Measurements from ENCODE around the gene CKM.

Gene CKM

DNA sequence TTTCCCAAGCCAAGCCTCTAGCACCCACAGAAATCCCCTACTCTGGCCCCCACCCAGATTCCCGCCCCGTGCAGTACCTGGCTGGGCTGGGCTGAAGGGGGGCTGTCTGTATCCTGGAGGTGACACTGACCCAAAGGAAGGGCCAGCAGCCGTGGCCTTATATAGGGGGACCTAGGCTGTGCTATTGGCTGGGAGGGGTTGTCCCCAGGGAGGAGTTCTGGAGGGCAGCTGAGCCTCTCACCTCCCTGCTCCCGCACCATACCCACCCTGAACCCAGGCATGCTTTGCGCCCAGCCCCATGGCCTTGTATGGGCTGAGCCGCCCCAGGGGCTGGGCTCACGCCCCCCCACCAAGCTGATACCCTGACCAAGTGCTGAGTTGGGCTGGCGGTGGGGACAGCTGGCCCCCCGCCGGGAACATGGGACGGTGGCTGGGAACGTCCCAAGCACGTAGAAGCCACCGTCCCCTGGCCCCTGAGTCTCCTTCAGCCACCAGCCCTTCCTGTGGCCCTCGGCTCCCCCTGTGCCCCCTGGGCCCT, at the start of gene CKM:
CKM (minus strand) TSS at position 132 of the 538 bp plus-strand sequence. CDS start 3,162 bp downstream, outside the sequence.
- DNase-seq: no peak

DNA sequence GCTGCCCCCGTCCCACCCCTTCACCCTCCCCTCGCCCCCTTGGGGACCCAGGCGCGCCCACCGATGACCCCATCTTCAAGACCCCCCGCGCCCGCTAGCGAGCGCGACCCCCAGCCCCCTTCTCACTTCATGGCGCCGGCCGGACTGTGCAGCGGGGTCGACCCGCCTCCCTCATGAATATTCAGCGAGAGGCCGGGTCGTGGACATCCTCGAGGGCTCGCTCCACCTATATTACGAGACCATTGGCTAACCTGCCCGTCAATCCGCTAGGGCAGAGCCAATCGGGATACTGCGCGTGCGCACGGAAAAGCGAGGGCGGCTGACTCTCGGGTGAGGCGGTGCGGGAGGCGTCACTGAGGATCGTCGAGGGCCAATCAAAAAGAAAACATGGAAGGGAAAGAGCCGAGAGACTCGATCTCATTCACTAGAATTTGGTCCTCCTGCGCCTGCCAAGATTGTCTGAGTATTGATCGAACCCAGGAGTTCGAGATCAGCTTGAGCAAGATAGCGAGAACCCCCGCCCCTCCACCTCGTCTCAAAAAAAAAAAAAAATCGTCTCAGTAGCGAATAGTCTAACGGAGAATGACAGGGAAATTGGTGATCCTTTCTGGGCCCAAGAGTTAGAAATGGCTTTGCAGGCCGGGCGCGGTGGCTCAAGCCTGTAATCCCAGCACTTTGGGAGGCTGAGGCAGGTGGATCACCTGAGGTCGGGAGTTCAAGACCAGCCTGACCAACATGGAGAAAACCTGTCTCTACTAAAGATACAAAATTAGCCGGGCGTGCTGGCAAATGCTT, 47.9 kb upstream of the CKM start, which contains the start of gene ERCC2:
ERCC2 (minus strand) TSS at position 164 of the 795 bp plus-strand sequence; CDS start at position 131, 33 bp downstream.
- peak; percentile 96 for DNase-seq

DNA sequence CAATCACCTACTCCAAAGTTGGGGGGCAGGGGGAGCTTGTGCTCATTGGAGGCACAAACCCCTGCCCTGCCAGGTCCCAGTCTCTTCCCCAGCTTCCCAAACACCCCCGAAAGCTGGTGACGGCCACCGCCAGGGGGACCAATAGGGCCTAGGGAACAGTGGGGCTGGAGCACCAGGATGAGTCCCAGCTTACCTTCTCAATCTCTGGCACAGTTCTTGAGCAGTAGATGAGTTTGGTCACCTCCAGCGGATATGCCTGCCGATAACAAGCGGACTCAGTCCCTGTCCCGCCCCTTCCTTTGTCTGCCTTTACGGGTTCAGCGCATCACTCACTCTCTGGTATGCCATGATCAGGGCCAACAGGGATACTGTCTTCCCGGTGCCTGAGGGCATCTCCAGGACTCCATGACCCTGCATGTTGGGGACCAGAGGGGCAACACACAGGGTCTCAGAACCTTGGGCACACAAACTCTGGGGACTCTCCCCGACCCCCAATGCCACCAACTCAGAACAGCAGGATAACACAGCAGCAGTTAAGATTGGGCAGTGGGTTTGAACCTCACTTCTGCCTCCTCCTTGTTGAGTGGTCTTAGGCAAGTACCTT, 46.2 kb upstream of the CKM start:
- DNase-seq: no peak

DNA sequence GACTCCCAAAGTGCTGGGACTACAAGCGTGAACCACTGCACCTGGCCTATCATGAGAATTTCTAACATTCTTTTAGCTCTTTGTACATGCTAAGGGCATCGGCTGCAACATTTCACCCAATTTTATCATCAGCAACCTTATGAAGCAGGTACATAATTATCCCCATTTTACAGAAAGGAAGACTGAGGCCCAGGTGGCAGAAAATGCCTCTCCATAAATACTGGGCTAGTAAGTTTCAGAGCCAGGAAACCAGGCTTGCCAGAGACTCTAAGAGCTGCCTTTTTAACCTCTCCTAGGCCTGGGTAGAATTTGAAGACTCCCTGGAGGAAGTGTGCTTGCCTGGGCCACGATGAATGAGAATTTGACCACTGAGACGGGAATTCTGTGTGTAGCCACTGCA, 45.5 kb upstream of the CKM start:
- DNase-seq: no peak

DNA sequence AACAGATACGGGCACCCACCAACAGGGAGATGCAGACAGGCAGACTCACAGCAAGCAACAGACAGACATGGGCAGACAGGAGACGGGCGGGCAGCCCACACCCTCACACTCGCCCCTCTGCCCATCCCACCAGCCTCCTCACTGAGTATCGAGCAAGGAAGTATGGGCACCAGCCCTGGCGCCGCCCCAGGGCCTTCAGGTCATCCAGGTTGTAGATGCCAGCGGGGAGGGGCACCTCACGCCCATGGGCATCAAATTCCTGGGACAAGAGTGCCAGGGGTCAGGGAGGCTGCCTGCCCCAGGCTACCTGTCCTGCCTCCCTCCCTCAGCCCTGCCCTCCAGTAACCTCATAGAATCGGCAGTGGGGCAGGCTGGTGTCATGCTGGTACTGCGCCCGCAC, 42.0 kb upstream of the CKM start:
- no peak for DNase-seq

DNA sequence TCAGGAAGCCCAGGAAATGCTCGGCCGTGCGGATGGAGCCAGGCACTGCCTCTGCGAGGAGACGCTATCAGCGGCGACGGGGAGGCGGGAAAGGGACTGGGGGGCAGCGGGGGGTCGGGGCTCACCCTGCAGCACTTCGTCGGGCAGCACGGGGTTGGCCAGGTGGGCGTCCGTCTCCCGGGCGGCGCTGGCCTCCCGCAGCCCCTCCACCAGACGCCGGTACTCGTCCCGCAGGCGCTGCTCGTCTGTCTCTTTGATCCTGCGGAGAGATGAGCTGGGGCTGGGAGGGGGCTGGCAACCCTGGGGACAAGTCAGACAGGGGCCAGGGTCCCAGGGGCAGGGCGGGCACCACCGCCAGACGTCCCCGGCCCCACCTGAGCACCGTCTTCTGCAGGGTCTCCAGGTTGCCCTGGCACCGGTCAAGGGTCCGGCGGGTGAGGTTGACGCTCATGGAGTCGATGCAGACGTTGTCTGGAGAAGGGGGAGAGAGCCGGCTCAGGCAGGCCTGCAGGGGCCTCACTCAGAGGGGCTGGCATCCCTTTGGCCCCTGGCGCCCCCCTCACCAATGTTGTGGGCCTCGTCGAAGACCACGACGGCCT, 41.3 kb upstream of the CKM start:
- no peak for DNase-seq

DNA sequence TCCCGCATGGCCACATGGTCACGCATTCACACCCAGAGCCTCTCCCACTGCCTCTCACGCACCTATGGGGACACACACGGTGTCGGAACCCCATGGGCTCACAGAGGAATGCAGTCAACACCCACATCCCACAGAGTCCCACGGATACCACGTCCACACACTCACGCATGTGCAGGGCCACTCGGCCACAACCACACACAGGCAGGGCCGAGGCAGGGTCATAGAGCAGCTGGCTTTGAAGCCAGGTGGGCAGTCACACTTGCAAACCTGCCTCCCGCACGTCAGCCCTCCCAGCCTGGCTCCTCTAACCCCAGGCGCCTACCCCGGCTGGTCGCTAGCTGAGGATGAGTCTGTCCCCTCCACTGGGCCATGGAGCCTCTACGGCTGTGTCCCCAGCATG, 39.6 kb upstream of the CKM start:
- no peak for DNase-seq

DNA sequence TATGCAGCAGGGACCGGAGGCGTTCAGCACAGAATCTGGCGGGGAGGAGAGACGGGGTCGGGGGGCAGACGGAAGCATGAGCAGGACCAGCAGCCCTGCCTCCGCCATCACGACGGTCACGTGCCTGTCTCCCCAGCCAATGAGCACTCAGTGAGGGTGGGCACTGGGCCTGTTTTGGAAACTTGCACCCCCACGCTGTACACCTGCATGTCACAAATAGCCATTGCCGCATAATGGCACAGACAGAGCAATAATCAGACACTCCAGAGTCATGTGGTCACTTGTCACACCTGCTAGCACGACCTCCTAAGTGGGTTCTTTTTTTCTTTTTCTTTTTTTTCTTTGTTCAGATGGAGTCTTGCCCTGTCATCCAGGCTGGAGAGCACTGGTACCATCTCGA, 38.9 kb upstream of the CKM start:
- no peak for DNase-seq

DNA sequence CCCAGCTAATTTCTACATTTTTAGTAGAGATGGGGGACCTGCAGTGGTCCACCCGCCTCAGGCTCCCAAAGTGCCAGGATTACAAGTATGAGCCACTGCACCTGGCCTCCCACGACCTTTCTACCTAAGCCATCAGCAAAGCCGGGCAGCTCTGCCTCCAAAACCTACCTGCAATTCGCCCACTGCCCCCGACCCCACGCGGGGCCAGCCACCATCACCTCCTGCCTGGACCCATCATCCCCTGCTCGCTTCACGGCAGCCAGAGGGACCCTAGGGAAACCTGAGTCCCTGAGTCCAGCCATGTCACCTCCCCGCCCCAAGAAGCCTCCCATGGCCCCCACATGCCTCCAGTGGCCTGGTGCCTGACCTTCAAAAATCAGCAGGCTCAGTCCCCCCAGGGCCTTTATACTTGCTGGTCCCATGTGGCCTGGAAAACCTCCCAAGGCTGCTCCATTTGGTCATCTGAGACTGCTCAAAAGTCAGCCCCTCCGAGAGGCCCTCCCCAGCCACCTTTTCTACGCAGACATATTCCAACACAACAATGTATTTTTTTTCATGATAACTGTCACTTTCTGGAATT, 35.6 kb upstream of the CKM start:
- DNase-seq: no peak

DNA sequence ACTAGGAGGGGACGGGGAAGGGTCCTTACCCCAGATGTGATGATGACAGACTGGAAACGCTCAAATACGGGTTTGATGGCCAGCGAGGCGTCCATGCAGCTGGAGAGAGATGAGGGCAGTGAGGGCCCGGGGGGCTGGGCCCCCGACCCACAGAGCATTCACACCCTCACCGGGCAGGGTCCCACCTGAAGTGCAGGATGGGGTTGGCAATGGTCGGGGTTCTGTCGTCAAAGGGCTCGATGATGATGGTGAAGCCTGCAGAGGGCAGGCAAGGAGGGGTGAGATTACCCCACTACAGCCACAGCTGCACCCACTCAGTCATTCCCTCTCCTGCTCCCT, 34.7 kb upstream of the CKM start:
- no peak for DNase-seq

DNA sequence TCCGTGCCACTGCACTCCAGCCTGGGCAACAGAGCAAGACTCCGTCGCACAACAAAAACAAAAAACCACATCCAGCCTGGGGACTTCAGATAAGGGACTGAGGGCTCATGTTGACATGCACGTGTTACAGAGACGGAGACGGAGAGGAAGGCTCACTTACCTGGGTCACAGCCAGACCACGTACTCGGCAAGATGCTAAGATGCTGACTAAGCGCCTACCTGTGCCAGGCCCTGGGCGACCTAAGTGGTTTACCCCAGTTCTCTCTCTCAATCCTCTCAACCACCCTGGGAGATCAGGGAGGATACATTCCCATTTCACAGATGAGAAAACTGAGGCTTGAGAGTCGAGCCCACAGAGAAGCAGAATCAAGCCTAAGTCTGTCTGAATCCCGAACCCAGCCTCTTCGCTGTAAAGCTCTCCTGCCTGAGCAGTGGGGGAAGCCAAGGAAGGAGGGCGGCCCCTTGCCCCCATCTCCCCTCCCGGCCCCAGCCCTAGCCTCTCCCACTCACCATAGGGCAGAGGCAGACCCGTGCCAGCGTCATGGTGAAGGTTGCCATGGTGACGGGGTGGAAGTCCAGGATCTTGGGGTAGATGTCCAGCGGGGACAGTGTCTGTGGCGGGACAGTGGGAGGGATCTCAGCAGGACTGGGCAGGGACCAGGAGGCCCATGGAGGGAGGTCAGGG, 34.2 kb upstream of the CKM start:
- no peak for DNase-seq

DNA sequence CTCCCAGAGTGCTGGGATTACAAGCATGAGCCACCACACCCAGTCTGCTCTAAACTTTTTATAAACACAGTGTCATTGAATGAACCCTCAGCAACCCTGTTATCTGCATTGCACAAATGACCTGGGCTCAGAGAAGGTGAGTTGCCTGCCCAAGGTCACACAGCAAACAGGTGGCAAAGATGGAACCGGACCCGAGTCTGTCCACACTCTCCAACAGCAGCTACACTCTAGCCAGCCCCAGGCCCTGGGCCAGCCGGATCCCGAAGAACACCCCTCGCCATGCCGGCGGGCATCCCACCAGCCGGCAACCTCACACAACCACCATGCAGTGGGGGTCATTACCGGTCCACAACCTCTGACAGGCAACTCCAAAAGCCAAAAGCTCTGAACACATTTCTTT, 33.2 kb upstream of the CKM start:
- DNase-seq: no peak

DNA sequence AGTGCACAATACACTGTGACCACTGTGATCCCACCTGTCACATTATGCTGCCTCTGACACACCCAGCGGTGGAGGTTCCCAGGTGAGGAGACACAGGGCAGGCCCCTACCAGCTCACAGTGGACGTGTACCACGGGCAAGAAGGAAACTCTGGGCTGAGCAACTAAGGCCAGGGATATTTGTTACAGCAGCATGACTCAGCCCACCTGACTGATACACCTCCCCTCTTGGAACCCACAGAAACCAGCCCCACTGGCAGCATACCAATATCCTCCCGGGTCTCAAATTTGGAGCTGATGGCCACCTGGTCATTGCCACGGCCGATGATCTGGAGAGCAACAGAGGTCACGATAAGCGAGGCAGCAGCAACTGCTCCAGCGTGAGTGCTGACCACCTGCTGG, 32.7 kb upstream of the CKM start:
- DNase-seq: no peak

DNA sequence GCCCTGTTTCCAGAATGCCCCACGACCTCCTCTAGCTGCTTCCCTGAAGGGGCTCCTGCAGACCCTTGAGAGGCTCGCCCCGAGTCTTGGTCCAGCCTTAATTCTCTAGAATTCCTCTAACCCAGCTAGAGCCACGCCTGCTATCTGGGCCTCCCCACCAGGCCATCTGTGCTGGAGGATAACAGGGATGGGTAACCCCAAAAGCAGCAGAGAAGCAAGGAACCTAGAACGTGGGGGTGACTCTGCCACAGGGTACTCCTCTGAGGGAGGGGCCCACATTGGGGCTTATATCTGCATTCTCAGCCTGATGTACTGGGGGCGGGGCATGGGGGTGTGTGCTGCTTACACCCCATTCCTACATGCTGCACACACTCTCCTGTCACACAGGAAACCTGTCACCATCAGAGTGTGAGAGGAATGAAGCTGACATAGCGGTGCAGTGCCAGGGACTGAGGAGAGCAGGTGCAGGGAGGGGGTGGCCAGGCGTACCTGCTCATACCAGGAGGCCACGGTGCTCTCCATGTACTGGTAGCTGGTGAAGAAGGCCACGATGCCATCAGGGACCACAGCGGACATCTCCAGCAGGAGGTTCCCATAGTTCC, 31.7 kb upstream of the CKM start:
- DNase-seq: no peak

DNA sequence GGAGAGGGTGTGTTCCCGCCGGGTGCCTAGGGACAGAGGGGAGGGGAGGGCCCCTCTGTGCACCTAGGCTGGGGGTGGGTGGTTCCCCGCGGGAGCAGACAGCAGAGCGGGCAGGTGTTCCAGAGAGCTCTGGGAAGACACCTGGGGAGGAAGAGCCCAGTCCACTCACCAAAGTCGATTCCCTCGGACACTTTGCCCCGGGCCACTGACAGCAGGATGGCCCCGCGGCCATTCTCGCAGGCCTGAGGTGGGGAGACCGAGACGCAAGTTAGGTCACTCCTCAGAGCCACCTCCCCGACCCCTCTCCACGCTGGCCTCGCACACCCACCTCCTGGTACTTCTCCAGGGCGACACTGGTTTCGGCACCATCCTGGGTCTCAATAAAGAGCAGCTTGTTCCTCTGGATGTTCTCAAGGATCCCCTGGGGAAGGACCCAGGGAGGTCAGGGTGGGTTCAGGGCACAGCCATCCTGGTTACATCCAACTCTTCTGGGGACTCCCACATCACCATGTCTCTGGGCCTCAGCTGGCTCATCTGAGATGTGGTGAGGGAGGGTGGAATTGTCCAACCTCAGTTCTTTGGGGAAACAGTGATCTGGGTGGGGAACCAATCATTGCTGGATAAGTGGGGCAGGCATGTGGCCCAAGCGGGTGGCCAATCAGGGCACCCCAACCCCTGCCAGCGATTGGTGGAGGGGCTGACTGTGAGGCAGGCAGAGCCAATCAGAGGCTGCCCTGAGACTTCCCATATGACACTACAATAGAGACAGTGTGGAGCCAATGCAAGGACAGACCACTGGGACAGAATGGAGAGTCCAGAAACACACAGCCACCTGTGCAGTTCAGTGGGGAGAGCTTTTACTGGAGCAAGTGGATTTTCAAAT, 30.5 kb upstream of the CKM start:
- no peak for DNase-seq

DNA sequence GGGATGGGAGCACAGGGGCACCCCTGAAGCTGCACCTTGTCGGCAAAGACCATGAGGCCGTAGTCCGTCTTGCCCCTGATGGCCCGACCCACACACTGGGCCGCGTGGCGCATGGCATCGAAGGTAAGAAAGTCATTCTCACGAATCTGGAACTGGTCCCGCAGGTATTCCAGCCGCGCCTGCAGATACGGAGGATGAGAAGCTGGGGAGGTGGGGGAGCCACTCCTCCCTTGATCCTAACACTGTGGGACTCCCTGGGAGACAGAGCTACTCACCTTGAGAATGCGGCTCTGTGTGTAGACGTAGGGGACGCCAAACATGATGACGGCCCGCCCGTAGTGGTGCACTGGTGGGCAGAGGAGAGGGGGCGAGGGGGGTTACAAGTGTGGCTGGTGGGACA, 29.8 kb upstream of the CKM start:
- no peak for DNase-seq

DNA sequence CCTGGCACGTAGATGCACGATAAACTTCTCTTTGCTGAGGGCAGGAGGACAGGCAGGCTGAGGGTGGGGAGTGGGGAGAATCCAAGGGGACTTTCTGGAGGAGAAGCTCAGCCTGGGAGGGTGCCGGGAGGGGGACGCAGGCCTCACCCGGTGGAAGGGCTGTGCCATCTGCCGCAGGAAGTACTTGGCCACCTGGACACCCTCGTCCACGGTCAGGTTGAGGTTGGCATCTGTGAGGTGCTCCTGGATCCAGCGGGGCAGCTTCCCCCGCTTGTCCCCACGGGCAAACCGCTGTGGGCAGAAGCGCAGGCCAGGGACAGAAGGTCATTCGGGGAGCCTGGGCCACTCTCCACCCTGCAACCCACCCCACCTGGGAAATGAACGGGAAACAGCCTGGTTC, 29.4 kb upstream of the CKM start:
- DNase-seq: no peak

DNA sequence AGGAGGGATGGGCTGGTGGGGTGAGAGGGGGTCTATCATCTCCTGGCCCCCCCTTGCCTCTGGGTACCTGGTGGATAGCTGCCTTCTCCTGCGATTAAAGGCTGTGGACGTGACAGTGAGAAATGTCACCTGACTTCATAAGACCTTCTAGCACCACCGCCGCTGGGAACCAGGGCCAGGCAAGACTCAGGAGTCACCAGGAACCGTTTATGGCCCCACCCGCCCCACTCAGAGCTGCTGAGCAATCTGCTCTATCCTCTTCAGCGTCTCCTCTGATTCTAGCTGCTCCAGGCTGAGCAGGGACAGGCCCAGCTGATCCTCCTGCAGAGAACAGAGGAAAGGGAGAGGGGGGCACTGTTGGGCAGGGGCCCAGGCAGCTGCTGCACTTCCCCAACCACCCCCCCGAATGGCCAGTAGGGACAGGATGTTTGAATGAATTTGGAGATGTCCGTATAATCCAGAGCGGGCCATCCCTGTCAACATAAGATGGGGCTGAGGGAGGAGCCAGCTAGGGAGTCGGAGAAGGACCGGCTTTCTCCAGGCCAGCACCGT, 28.8 kb upstream of the CKM start:
- DNase-seq: no peak

DNA sequence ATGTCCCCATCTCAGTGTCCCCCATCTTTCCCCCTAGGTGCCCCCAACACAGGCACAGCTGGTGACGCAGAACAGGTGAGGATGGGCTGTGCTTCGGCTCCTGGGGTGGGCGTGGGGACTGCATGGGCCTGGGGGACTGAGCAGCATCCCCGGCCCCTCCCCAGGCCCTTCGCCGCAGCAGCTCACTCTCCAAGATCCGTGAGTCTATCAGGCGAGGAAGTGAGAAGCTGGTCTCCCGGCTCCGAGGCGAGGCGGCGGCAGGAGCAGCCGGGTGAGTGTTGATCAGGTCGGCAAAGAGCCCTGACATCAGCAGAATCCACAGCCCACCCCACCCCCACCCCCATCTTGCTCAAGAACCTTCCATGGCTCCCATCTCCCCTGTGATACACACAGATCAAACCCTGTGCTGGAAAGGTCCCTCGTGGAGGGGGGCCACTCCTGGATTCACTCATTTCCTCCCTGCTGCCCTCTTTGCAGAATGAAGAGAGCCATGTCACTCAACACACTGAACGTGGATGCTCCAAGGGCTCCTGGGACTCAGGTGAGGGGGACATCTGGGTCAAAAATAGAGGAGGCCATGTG, 27.9 kb upstream of the CKM start:
- no peak for DNase-seq

DNA sequence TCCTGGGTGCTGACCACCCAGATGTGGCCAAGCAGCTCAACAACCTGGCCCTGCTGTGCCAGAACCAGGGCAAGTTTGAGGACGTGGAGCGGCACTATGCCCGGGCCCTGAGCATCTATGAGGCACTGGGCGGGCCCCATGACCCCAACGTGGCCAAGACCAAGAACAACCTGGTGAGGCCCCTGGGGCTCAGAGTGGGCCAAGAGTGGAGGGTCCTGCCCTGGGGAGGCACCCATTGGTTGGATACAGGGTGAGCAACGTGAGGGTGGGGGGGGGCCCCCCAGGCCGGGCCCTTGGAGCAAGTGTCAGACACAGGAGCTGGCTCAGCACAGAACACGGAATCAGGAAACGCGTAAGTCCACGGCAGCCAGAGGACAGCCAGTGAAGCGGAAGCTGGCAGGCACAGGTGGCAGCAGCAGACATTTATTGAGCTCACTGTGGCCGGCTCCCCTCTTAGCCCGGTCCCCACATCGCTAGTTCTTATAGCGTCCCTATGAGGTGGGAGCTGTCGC, 26.8 kb upstream of the CKM start:
- DNase-seq: no peak

DNA sequence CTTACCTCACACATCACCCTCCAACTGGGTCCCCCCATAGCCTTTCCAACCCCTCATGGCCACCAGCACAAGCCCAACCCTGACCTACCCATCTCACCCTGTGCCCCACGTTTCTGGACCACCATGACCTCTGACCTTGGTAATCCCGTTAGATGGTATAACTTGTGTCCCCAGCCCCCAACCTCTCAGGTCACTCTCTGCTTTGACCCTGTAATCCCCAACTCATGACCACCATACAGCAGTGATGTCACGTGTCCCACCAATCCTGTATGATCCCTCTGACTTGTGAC, 26.4 kb upstream of the CKM start:
- DNase-seq: no peak
